ENCODE results near the gene SIRT3.
"Not testable (repeated sequence)": the region's sequence is repeated elsewhere in the genome, so short reads cannot be mapped to it uniquely, and the experiment has no call there.

DNA sequence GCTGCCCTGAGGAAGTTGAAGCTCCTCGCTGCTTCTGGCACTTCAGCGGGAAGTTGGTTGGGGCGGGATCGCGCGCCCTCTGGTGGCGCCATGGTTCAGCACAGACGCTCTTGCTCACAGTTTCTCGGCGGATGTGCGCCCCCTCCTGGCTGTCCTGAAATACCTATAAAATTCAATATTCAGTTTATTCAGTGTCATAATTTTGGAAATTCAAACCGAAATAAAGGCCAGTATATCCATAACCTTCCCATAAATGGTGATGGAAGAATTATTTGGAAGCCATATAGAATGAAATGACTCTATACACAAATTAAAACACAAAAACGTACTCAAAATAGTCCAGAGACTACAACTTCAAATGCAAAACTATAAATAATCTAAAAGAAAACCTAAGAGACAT is 55.9 kb downstream of the SIRT3 start:
- TF ChIP-seq CTCF (IDR thresholded peaks at IDR 0.05) = peak in 1 of 6 experiments; percentile 21
- TF ChIP-seq POLR2A (IDR thresholded peaks at IDR 0.05) = not testable (repeated sequence)

Measured in esophagus squamous epithelium (tissue), 4 donors.